Astrocyte (in vitro differentiated cells and primary cell): ENCODE results near the gene SPCS1.

Experiments
- CTCF ChIP-seq: IDR thresholded peaks from 2 replicates; pipeline ENCODE4 v1.5.1; 2011; ENCODE audit warnings: low read depth, mild to moderate bottlenecking, inconsistent platforms, low read length, moderate library complexity; ENCODE audit not compliant: insufficient read depth
- EZH2 ChIP-seq: IDR thresholded peaks from 2 replicates; pipeline ENCODE4 v1.6.1; 2012; ENCODE audit warnings: mild to moderate bottlenecking, low read length, inconsistent platforms; ENCODE audit not compliant: insufficient read depth

- TF ChIP-seq CTCF (no peak), EZH2 (no peak)
Observed at GRCh38 chr3:52679811-52680210, 26.1 kb upstream of the SPCS1 start.
